ENCODE results near the gene DGKH. TPM values are rescaled to one million over a fixed set of nuclear protein-coding genes. Genes with fewer than 3 reads are reported as not detected.
A peak's percentile ranks its signal among the peaks of the same experiment; 100 is the strongest.

DGKH gene
- total and polyA plus RNA-seq, 2 of the 13 experiments (the other 11 are each of a cell fraction or from before 2014, with no cell fraction given) = 0.01 to 0.13 TPM

DNA sequence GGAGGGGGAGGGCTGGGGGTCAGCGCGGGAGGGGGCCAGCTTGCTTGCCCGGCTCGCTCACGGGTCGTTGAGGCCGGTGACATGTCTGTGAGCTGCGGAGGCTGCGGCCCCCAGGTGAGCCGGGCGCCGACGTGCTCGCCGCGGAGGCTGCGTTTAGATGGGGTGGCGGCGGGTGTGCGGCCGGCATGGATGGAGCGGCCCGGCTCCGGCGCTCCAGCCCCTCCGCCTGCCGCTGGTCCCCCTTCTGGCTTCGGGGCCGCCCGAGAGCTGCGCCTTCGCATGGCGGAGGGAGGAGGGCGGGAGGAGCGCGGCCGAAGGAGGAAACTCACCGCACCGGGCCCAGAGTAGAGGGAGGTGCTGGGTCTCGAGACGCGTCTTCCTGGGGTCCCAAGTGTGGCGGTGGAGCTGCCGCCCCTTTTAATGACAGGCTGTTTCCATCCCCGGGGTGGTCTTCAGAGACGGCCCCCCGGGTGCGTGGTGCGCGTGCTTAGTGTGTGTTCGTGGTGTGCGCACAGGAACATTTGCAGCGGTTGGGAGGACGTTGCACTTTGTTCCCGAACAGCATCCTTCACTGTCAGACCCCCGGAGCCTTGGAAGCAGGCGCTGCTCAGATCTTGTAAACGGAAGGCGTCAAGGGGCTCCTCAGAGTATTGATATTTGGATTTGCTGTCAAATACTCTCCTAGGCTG is 223.8 kb downstream of the DGKH start, which contains the start of gene AKAP11 (continued):
- TF ChIP-seq HOXA5 (CRISPR knock-in tag; IDR thresholded peaks at IDR 0.05) (no peak), ZNF343 (CRISPR knock-in tag; IDR thresholded peaks at IDR 0.05) (no peak), ZSCAN31 (CRISPR knock-in tag; IDR thresholded peaks at IDR 0.05; ENCODE audit: low read depth) (peak; percentile 9; the same call in 1 of the 2 replicates), IRX3 (CRISPR knock-in tag; IDR thresholded peaks at IDR 0.05; ENCODE audit: borderline replicate concordance, low read depth) (0 out of 2 replicates have a peak, but pooled peaks have one; percentile 27), YEATS4 (CRISPR knock-in tag; IDR thresholded peaks at IDR 0.05; ENCODE audit: borderline replicate concordance) (peak; percentile 73), HMG20B (CRISPR knock-in tag; conservative IDR thresholded peaks at IDR 0.05) (no peak), ZNF446 (CRISPR knock-in tag; IDR thresholded peaks at IDR 0.05) (peak; percentile 20), TRIM22 (IDR thresholded peaks at IDR 0.05) (no peak), DMTF1 (CRISPR knock-in tag; IDR thresholded peaks at IDR 0.05) (no peak), SRF (IDR thresholded peaks at IDR 0.05; ENCODE audit: low read depth, low read length) (no peak), POLR2A (IDR thresholded peaks at IDR 0.05; ENCODE audit: insufficient read depth in 1 of 2, low read depth in 2 of 2, low read length in 2 of 2) (peak in 1 of 2 experiments; percentile 61; a peak in 2 of 4 replicates), SYNCRIP (IDR thresholded peaks at IDR 0.05; ENCODE audit: insufficient read depth, low read depth, low read length) (no peak), ZNF772 (CRISPR knock-in tag; IDR thresholded peaks at IDR 0.05) (0 out of 2 replicates have a peak, but pooled peaks have one; percentile 40), TOPORS (CRISPR knock-in tag; IDR thresholded peaks at IDR 0.05) (no peak; the same call in 1 of the 2 replicates)
- TF ChIP-seq, protein P1, sequence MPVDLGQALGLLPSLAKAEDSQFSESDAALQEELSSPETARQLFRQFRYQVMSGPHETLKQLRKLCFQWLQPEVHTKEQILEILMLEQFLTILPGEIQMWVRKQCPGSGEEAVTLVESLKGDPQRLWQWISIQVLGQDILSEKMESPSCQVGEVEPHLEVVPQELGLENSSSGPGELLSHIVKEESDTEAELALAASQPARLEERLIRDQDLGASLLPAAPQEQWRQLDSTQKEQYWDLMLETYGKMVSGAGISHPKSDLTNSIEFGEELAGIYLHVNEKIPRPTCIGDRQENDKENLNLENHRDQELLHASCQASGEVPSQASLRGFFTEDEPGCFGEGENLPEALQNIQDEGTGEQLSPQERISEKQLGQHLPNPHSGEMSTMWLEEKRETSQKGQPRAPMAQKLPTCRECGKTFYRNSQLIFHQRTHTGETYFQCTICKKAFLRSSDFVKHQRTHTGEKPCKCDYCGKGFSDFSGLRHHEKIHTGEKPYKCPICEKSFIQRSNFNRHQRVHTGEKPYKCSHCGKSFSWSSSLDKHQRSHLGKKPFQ (CRISPR knock-in tag; IDR thresholded peaks at IDR 0.05; ENCODE audit: insufficient replicate concordance) = peak; percentile 33
- TF ChIP-seq, protein P2, sequence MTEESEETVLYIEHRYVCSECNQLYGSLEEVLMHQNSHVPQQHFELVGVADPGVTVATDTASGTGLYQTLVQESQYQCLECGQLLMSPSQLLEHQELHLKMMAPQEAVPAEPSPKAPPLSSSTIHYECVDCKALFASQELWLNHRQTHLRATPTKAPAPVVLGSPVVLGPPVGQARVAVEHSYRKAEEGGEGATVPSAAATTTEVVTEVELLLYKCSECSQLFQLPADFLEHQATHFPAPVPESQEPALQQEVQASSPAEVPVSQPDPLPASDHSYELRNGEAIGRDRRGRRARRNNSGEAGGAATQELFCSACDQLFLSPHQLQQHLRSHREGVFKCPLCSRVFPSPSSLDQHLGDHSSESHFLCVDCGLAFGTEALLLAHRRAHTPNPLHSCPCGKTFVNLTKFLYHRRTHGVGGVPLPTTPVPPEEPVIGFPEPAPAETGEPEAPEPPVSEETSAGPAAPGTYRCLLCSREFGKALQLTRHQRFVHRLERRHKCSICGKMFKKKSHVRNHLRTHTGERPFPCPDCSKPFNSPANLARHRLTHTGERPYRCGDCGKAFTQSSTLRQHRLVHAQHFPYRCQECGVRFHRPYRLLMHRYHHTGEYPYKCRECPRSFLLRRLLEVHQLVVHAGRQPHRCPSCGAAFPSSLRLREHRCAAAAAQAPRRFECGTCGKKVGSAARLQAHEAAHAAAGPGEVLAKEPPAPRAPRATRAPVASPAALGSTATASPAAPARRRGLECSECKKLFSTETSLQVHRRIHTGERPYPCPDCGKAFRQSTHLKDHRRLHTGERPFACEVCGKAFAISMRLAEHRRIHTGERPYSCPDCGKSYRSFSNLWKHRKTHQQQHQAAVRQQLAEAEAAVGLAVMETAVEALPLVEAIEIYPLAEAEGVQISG (CRISPR knock-in tag; IDR thresholded peaks at IDR 0.05) = peak; percentile 13; the same call in 1 of the 2 replicates
- TF ChIP-seq, protein P3, sequence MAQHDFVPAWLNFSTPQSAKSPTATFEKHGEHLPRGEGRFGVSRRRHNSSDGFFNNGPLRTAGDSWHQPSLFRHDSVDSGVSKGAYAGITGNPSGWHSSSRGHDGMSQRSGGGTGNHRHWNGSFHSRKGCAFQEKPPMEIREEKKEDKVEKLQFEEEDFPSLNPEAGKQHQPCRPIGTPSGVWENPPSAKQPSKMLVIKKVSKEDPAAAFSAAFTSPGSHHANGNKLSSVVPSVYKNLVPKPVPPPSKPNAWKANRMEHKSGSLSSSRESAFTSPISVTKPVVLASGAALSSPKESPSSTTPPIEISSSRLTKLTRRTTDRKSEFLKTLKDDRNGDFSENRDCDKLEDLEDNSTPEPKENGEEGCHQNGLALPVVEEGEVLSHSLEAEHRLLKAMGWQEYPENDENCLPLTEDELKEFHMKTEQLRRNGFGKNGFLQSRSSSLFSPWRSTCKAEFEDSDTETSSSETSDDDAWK (CRISPR knock-in tag; IDR thresholded peaks at IDR 0.05) = no peak
- TF ChIP-seq, protein P4, sequence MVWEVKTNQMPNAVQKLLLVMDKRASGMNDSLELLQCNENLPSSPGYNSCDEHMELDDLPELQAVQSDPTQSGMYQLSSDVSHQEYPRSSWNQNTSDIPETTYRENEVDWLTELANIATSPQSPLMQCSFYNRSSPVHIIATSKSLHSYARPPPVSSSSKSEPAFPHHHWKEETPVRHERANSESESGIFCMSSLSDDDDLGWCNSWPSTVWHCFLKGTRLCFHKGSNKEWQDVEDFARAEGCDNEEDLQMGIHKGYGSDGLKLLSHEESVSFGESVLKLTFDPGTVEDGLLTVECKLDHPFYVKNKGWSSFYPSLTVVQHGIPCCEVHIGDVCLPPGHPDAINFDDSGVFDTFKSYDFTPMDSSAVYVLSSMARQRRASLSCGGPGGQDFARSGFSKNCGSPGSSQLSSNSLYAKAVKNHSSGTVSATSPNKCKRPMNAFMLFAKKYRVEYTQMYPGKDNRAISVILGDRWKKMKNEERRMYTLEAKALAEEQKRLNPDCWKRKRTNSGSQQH (CRISPR knock-in tag; IDR thresholded peaks at IDR 0.05; ENCODE audit: low read depth) = 0 out of 2 replicates have a peak, but pooled peaks have one; percentile 29
